Body of pancreas (tissue), 4 donors: Measurements from ENCODE around the gene DRD4. TPM values are rescaled to one million over a fixed set of nuclear protein-coding genes. Genes with fewer than 3 reads are reported as not detected.
"Not testable (repeated sequence)": the region's sequence is repeated elsewhere in the genome, so short reads cannot be mapped to it uniquely, and the experiment has no call there.

Source experiments
- ATAC-seq: fragments of 150-250 bp; one replicate; pipeline ENCODE4 v1.9.1; 2016
- DNase-seq, 4 donors: peaks; one replicate each; pipeline ENCODE4 v3.0.0-alpha.2; 2019
- H3K27ac ChIP-seq, 4 donors: fragments of 200-600 bp; sonication (generic); 1 replicate in 3 of 4; 2 replicates in 1 of 4; pipeline versions ENCODE4 v1.5.1 to v1.6.1; 2016 to 2019; ENCODE audit warnings: mild to moderate bottlenecking in 1 of 4, mixed read lengths in 1 of 4, moderate library complexity in 1 of 4
- H3K27me3 ChIP-seq, 2 donors: fragments of 200-600 bp; sonication (generic); one replicate each; pipeline ENCODE4 v1.6.0; 2016; ENCODE audit warnings: mild to moderate bottlenecking in 1 of 2
- H3K36me3 ChIP-seq, 2 donors: fragments of 200-600 bp; sonication (generic); replicated peaks in 1 of 2; 2 replicates each; pipeline ENCODE4 v1.5.1; 2016; ENCODE audit warnings: low read depth in 2 of 2; ENCODE audit not compliant: insufficient read depth in 1 of 2
- H3K4me1 ChIP-seq: fragments of 200-600 bp; sonication (generic); one replicate; pipeline ENCODE4 v1.6.0; 2016
- H3K4me3 ChIP-seq, 2 donors: fragments of 200-600 bp; sonication (generic); 1 replicate in 1 of 2; 2 replicates in 1 of 2; pipeline ENCODE4 v1.5.1; 2016 to 2019
- H3K9me3 ChIP-seq, 3 donors: fragments of 200-600 bp; sonication (generic); 1 replicate in 2 of 3; 2 replicates in 1 of 3; pipeline ENCODE4 v1.5.1; 2016
- CTCF ChIP-seq, 7 experiments: fragments of 450-650 bp in 4 of 7; fragments of 200-600 bp in 3 of 7; sonication (generic) in 3 of 7; IDR thresholded peaks; one replicate each; pipeline ENCODE4 v1.5.1; 2016 to 2019; ENCODE audit warnings: antibody characterized with exemption in 7 of 7
- POLR2A ChIP-seq, 3 donors: fragments of 450-650 bp; IDR thresholded peaks; one replicate each; pipeline ENCODE4 v1.6.1; 2016; ENCODE audit warnings: antibody characterized with exemption in 3 of 3, mild to moderate bottlenecking in 2 of 3
- WGBS, 2 donors: methylation state at CpG; one replicate each; pipeline ENCODE4 v1.1.5; 2017; 5-methylcytosine and 5-hydroxymethylcytosine counted together
- intact Hi-C: fragments of 100-400 bp; cut with DNase I; formaldehyde crosslinking; loops from one replicate; pipeline ENCODE4 v1.15.1; 2023
- total RNA-seq, 2 donors: library from RNA; depleted of rRNA; stranded (reverse); fragments of >200 nt; gene quantifications; one replicate each; pipeline ENCODE4 v1.1.0, GENCODE V29; 2016

DRD4 gene
- total RNA-seq, 2 donors from 2014 or later, result 3.0 TPM; not detected in 1

- no peaks in the 10 kb centered on the region for H3K4me1 ChIP-seq
- no peak overlapping the region for H3K27ac ChIP-seq
- no peaks in the 10 kb centered on the region for H3K9me3 ChIP-seq
- no peaks in the 10 kb centered on the region for H3K27me3 ChIP-seq
- no peak for DNase-seq
- TF ChIP-seq CTCF (IDR thresholded peaks at IDR 0.05), result no peak
- TF ChIP-seq POLR2A (IDR thresholded peaks at IDR 0.05), result no peak
- whole genome bisulfite sequencing, 2 donors, result 88 to 90% methylated on average over 11 to 14 of the region's 14 CpGs
- ATAC-seq, result no peak
- no peak overlapping the region for H3K4me3 ChIP-seq
- peaks cover 0 to 5% of the 10 kb centered on the region in 2 donors for H3K36me3 ChIP-seq
- intact Hi-C loops, result no loop called here
Observed at GRCh38 chr11:646214-646613, 9.1 kb downstream of the DRD4 start.

- H3K27ac ChIP-seq, intact Hi-C loops, DNase-seq, ATAC-seq, H3K27me3 ChIP-seq, H3K9me3 ChIP-seq, H3K4me1 ChIP-seq, H3K36me3 ChIP-seq, H3K4me3 ChIP-seq: not testable (repeated sequence)
- WGBS, 2 donors, result 51 to 69% methylated on average over 7 to 12 of the region's 14 CpGs
Observed at GRCh38 chr11:647672-648158, 10.6 kb downstream of the DRD4 start.

GRCh38 chr11:650482-650881 lies 13.4 kb downstream of the DRD4 start:
- Histone ChIP-seq H3K36me3 (peaks cover 0 to 2% of the 10 kb centered on the region in 2 donors), H3K9me3 (no peaks in the 10 kb centered on the region), H3K4me3 (no peak overlapping the region), H3K27me3 (no peaks in the 10 kb centered on the region), H3K4me1 (peaks cover 9% of the 10 kb centered on the region), H3K27ac (no peak overlapping the region)
- intact Hi-C loops, result no loop called here
- DNase-seq (no peak), ATAC-seq (no peak)
- 97% methylated on average over 10 of the region's 10 CpGs for WGBS, 2 donors
- no peak for TF ChIP-seq POLR2A (IDR thresholded peaks at IDR 0.05)
- TF ChIP-seq CTCF (IDR thresholded peaks at IDR 0.05), result no peak

- 86 to 93% methylated on average over 14 of the region's 14 CpGs for WGBS, 2 donors
- H3K27me3 ChIP-seq, H3K36me3 ChIP-seq, H3K4me3 ChIP-seq, DNase-seq, ATAC-seq, H3K9me3 ChIP-seq, intact Hi-C loops, H3K27ac ChIP-seq: not testable (repeated sequence)
- H3K4me1 ChIP-seq, result peaks cover 10% of the 10 kb centered on the region
Observed at GRCh38 chr11:653136-653535, 16.1 kb downstream of the DRD4 start.

- no peak for TF ChIP-seq POLR2A (IDR thresholded peaks at IDR 0.05)
- no peak for TF ChIP-seq CTCF (IDR thresholded peaks at IDR 0.05)
- Histone ChIP-seq H3K27ac (no peak overlapping the region), H3K9me3 (no peaks in the 10 kb centered on the region), H3K36me3 (peaks cover 0 to 5% of the 10 kb centered on the region in 2 donors), H3K27me3 (no peaks in the 10 kb centered on the region), H3K4me1 (peaks cover 10% of the 10 kb centered on the region), H3K4me3 (no peak overlapping the region)
- WGBS, 2 donors, result 86 to 93% methylated on average over 6 to 14 of the region's 15 CpGs
- intact Hi-C loops, result no loop called here
- ATAC-seq (no peak), DNase-seq (no peak)
Observed at GRCh38 chr11:653837-654236, 16.8 kb downstream of the DRD4 start.

- WGBS, 2 donors, result 94 to 97% methylated on average over 6 to 12 of the region's 12 CpGs
- H3K4me3 ChIP-seq, H3K27me3 ChIP-seq, ATAC-seq, H3K9me3 ChIP-seq, H3K36me3 ChIP-seq, DNase-seq, intact Hi-C loops, H3K27ac ChIP-seq: not testable (repeated sequence)
- peaks cover 10% of the 10 kb centered on the region for H3K4me1 ChIP-seq
Observed at GRCh38 chr11:654444-654843, 17.4 kb downstream of the DRD4 start.
